Measurements from ENCODE around the gene F2R.
A peak's percentile ranks its signal among the peaks of the same experiment; 100 is the strongest.

The F2R gene

DNA sequence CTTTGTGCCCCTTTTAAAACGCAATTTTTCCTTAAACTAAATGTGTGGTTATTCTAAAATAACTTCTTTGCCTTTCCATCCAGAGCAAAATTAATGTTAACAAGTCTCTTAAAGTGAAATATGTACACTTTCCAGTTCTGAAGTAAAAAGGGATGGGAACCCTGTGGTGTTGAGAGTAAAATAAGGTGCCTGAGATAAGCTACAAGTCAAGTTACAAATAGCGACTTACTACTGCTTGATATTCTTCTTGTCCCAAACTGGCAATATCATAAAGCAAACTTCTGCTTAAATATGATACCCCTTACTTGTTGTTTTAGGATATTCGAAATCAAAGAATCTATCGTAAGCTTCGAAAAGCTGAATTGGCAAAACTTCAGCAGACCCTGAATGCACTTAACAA is 18.3 kb upstream of the F2R start:
- no peak for TF ChIP-seq GATA3 (IDR thresholded peaks at IDR 0.05; ENCODE audit: low read depth, low read length)
- TF ChIP-seq GATA2 (IDR thresholded peaks at IDR 0.05; ENCODE audit: low read depth, low read length) = no peak

DNA sequence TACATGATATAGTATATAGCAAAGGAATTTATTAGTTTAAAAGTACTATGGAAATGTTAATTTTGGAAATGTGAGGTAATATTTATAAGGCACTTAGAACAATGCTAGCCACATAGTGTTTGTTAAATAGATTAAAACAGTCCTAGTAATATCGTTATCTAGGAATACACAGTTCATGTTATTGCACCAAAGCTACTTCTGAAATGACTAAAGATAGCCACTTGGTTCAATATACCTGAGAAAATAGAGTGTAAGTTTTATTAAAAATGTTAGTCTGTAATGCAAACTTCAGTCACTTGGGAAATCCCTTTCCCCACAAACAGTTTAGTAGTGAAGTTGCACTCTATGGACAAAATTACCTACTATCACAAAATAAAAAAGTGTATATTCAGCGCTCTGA is 15.4 kb upstream of the F2R start:
- TF ChIP-seq GATA3 (IDR thresholded peaks at IDR 0.05; ENCODE audit: low read depth, low read length) = no peak

DNA sequence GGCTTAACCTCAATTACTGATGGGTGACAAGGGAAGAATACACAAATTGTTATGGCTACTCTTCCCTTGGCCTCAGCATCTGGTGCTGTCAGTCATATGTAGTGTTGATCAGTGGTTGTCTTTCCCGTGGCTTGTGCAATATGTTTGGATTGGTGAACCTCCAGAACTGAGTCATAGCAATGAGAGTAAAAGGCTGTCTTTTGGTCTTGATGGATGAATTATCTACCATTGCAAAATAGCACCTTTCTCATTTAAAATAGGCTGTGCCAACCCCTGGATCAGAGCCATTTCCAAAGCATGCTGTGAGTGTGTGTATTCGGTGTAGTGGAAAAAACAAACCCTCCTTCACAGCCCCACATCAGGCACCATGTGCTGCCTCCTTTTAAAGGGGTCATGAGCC is 14.6 kb upstream of the F2R start:
- TF ChIP-seq GATA2 (IDR thresholded peaks at IDR 0.05; ENCODE audit: low read depth, low read length) = no peak
- TF ChIP-seq GATA3 (IDR thresholded peaks at IDR 0.05; ENCODE audit: low read depth, low read length) = no peak

DNA sequence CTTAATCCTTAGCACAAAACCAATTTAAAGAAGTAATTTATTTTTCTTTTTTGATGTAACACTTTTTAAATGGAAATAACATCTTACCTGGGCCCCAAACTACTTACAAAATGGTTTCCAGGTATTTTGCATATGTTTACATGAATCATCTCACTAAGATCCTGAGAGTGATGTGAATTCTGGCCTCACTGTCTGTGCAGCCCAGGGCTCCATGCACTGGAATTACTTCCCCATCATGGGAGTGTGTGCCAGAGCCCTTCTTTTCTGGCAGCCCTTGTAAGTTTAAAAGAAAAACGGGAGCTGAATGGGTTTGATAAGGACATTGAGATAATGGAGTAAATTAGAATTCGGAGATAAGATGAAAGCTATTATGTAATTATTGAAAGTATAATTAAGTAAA is 12.2 kb upstream of the F2R start:
- TF ChIP-seq GATA3 (IDR thresholded peaks at IDR 0.05; ENCODE audit: low read depth, low read length) = no peak
- TF ChIP-seq GATA2 (IDR thresholded peaks at IDR 0.05; ENCODE audit: low read depth, low read length) = peak; percentile 26; the same call in 1 of the 2 replicates

DNA sequence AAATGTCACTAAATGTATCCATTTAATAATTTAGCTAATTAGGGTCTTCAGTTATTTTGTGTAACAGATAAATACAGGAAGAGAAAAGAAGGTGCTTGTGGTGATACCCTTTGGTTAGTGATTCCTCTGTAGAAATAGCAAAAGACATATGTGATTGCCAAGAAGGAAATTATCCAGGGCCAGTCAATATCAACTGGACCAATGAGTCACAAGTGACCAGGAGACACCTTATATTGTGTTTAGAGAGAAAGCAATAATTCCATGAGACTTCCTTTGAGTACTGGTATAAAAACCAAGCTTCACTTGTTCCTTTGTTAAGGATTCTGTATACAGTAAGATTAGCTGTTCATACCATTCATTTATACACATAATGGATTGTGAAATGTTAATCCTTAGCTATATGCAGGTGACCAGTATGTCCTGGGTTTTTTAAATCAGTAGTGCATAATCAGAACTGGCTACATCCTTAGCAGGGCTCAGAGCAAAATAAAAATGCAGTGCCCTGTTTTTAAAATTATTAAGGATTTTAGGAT is 11.7 kb upstream of the F2R start:
- no peak for TF ChIP-seq GATA2 (IDR thresholded peaks at IDR 0.05; ENCODE audit: low read depth, low read length)
- no peak for TF ChIP-seq GATA3 (IDR thresholded peaks at IDR 0.05; ENCODE audit: low read depth, low read length)

DNA sequence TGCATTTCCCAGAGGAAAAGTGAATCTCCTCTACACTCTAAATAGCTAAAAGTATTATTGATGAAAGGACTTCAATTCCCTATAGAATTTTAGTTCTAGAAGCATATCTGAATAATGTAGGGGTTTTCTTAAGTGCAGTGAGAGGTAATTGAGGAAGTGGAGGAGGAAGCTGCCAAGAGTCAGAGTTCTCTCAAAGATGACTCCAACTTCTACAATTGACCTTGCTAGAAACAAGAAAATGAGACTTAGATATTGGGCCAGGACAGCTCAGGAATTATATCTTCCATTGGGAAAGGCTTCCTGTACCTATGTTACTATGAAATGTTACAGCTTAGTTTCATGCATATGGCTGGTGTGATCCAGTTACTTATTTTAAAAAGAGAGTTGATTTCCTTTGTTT is 10.4 kb upstream of the F2R start:
- TF ChIP-seq GATA3 (IDR thresholded peaks at IDR 0.05; ENCODE audit: low read depth, low read length) (no peak), GATA2 (IDR thresholded peaks at IDR 0.05; ENCODE audit: low read depth, low read length) (no peak)

GRCh38 chr5:76709762-76710161 is 6.2 kb upstream of the F2R start:
- TF ChIP-seq GATA2 (IDR thresholded peaks at IDR 0.05; ENCODE audit: low read depth, low read length) = no peak
- no peak for TF ChIP-seq GATA3 (IDR thresholded peaks at IDR 0.05; ENCODE audit: low read depth, low read length)

- TF ChIP-seq GATA3 (IDR thresholded peaks at IDR 0.05; ENCODE audit: low read depth, low read length) (no peak), GATA2 (IDR thresholded peaks at IDR 0.05; ENCODE audit: low read depth, low read length) (no peak)
These were observed 4.9 kb upstream of the F2R start for GRCh38 chr5:76710991-76711390.

- TF ChIP-seq GATA3 (IDR thresholded peaks at IDR 0.05; ENCODE audit: low read depth, low read length) (no peak), GATA2 (IDR thresholded peaks at IDR 0.05; ENCODE audit: low read depth, low read length) (no peak)
These were observed 1.0 kb upstream of the F2R start for GRCh38 chr5:76714751-76715485.

DNA sequence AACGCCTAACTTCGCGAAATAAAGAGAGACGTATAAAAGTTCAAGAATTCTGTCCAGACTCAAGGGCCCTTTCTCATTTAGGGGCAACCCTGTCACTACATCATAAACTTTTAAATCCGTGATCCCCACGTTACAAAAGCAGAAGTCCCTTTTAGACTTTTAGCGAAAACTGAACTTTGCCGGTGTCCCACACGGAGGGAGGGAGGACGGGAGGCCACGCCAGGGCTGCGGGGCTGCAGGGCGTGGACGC is 515 bp upstream of the F2R start:
- no peak for TF ChIP-seq GATA2 (IDR thresholded peaks at IDR 0.05; ENCODE audit: low read depth, low read length)

- TF ChIP-seq GATA2 (IDR thresholded peaks at IDR 0.05; ENCODE audit: low read depth, low read length) (no peak), GATA3 (IDR thresholded peaks at IDR 0.05; ENCODE audit: low read depth, low read length) (no peak)
These were observed 681 bp downstream of the F2R start for GRCh38 chr5:76716456-76717157.

- TF ChIP-seq GATA3 (IDR thresholded peaks at IDR 0.05; ENCODE audit: low read depth, low read length) (no peak), GATA2 (IDR thresholded peaks at IDR 0.05; ENCODE audit: low read depth, low read length) (no peak)
These were observed 1.5 kb downstream of the F2R start for GRCh38 chr5:76717222-76718083.

DNA sequence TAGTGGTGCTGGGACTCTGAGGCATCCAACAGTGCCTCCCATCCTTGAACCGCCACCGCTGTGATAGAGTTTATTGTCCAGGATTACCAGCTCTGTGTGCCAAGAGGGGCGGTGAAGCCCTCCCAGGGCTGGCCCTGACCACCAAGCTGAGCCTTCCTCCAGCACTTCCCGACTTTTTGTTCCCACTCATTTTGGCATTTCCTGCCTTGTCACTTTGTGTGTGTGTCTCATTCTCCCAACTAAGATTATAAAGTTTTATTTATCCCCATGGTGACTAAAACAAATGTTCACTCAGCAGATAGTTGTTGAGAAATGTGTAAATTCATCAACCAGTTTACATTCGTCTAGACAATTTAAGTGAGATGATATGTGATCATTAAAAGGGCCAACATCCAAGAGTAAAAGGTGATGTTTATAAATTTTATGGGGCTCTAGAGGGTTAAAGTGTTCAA is 2.5 kb downstream of the F2R start:
- TF ChIP-seq GATA3 (IDR thresholded peaks at IDR 0.05; ENCODE audit: low read depth, low read length) (no peak), GATA2 (IDR thresholded peaks at IDR 0.05; ENCODE audit: low read depth, low read length) (no peak)

DNA sequence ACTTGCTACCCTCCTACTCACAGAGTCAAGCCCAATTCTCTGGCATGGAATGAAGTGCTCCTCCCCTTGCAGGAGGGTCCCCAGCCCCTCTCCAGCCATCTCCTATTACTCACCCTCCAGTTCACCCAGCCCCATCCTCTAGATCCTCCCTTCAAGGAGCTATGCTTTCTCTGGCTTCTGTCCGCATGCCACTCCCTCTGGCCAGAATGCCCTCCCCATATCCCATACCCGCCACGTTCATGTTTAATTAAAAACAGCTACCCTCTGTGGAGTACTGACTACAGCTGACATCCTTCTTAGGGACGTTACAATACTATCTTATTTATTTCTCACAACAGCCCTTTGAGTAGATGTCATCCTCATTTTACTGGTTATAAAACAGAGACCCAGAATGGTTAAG is 3.0 kb downstream of the F2R start:
- TF ChIP-seq GATA2 (IDR thresholded peaks at IDR 0.05; ENCODE audit: low read depth, low read length) (no peak), GATA3 (IDR thresholded peaks at IDR 0.05; ENCODE audit: low read depth, low read length) (no peak)
